IPS-20b (cell line): ENCODE measurements around the gene ANKRD34C.

Source experiments
- H3K27ac ChIP-seq: one replicate; pipeline ENCODE4 v1.5.1; 2013; ENCODE audit warnings: low read length
- H3K27me3 ChIP-seq: 2 replicates; pipeline ENCODE4 v1.6.1; 2013; ENCODE audit warnings: mild to moderate bottlenecking, low read length, inconsistent platforms; ENCODE audit not compliant: insufficient read depth
- H3K36me3 ChIP-seq: 2 replicates; pipeline ENCODE4 v1.6.1; 2013; ENCODE audit warnings: low read depth, mild to moderate bottlenecking, inconsistent platforms, low read length, moderate library complexity; ENCODE audit not compliant: insufficient read depth
- H3K4me1 ChIP-seq: 2 replicates; pipeline ENCODE4 v1.6.1; 2013; ENCODE audit warnings: mild to moderate bottlenecking, control low read depth, inconsistent platforms, low read length, moderate library complexity; ENCODE audit not compliant: insufficient read depth
- H3K4me3 ChIP-seq: 2 replicates; pipeline ENCODE4 v1.5.1; 2013; ENCODE audit warnings: mild to moderate bottlenecking, low read length, inconsistent platforms
- H3K9ac ChIP-seq: 2 replicates; pipeline ENCODE4 v1.6.1; 2013; ENCODE audit warnings: low read depth, mild to moderate bottlenecking, inconsistent platforms, low read length, moderate library complexity
- H3K9me3 ChIP-seq: 2 replicates; pipeline ENCODE4 v1.6.1; 2013; ENCODE audit warnings: mild to moderate bottlenecking, low read depth, low read length, inconsistent platforms; ENCODE audit not compliant: insufficient read depth

ANKRD34C gene

GRCh38 chr15:79282371-79283251 lies at the start of gene ANKRD34C:
TSS of gene ANKRD34C (plus strand) at chr15:79282722. CDS start at chr15:79293285, 10,563 bp downstream.
- H3K27me3 ChIP-seq = peaks cover 79% of the 10 kb centered on the region
- no peak within 1 kb of the TSS for H3K27ac ChIP-seq
- H3K4me1 ChIP-seq = no peaks in the 10 kb centered on the region
- H3K36me3 ChIP-seq = no peaks in the 10 kb centered on the region
- H3K9me3 ChIP-seq = no peaks in the 10 kb centered on the region
- H3K9ac ChIP-seq = no peak within 1 kb of the TSS
- H3K4me3 ChIP-seq = peak within 1 kb of the TSS; percentile 67

GRCh38 chr15:79233236-79233635 lies 49.3 kb upstream of the ANKRD34C start:
- no peaks in the 10 kb centered on the region for H3K36me3 ChIP-seq
- H3K9ac ChIP-seq = no peak overlapping the region
- peaks cover 6% of the 10 kb centered on the region; the same call in 1 of the 2 replicates for H3K4me1 ChIP-seq
- H3K27ac ChIP-seq = no peak overlapping the region
- no peaks in the 10 kb centered on the region for H3K9me3 ChIP-seq
- H3K27me3 ChIP-seq = no peaks in the 10 kb centered on the region; the same call in 1 of the 2 replicates
- no peak overlapping the region for H3K4me3 ChIP-seq

GRCh38 chr15:79240036-79240435 lies 42.5 kb upstream of the ANKRD34C start:
- H3K27ac ChIP-seq = no peak overlapping the region
- no peak overlapping the region for H3K9ac ChIP-seq
- no peaks in the 10 kb centered on the region; the same call in 1 of the 2 replicates for H3K27me3 ChIP-seq
- H3K4me1 ChIP-seq = peaks cover 16% of the 10 kb centered on the region; the same call in 1 of the 2 replicates
- H3K4me3 ChIP-seq = no peak overlapping the region
- no peaks in the 10 kb centered on the region for H3K36me3 ChIP-seq
- H3K9me3 ChIP-seq = no peaks in the 10 kb centered on the region

- Histone ChIP-seq H3K9me3 (no peaks in the 10 kb centered on the region), H3K36me3 (no peaks in the 10 kb centered on the region), H3K27me3 (no peaks in the 10 kb centered on the region), H3K4me3 (no peak overlapping the region), H3K27ac (no peak overlapping the region), H3K4me1 (peaks cover 7% of the 10 kb centered on the region; the same call in 1 of the 2 replicates), H3K9ac (no peak overlapping the region)
These were observed 38.8 kb upstream of the ANKRD34C start for GRCh38 chr15:79243723-79244122.

- Histone ChIP-seq H3K36me3 (no peaks in the 10 kb centered on the region), H3K27me3 (no peaks in the 10 kb centered on the region), H3K9ac (no peak overlapping the region), H3K9me3 (no peaks in the 10 kb centered on the region), H3K4me1 (no peaks in the 10 kb centered on the region), H3K27ac (no peak overlapping the region), H3K4me3 (no peak overlapping the region)
These were observed 37.6 kb upstream of the ANKRD34C start for GRCh38 chr15:79244876-79245275.

- H3K4me1 ChIP-seq = no peaks in the 10 kb centered on the region
- H3K27ac ChIP-seq = no peak overlapping the region
- no peak overlapping the region for H3K9ac ChIP-seq
- H3K9me3 ChIP-seq = no peaks in the 10 kb centered on the region
- H3K4me3 ChIP-seq = no peak overlapping the region
- no peaks in the 10 kb centered on the region for H3K27me3 ChIP-seq
- H3K36me3 ChIP-seq = no peaks in the 10 kb centered on the region
These were observed 34.3 kb upstream of the ANKRD34C start for GRCh38 chr15:79248183-79248582.

GRCh38 chr15:79257454-79257853 lies 25.1 kb upstream of the ANKRD34C start:
- Histone ChIP-seq H3K27ac (no peak overlapping the region), H3K9me3 (peaks cover 14% of the 10 kb centered on the region), H3K9ac (no peak overlapping the region), H3K4me3 (no peak overlapping the region), H3K27me3 (no peaks in the 10 kb centered on the region), H3K36me3 (no peaks in the 10 kb centered on the region), H3K4me1 (no peaks in the 10 kb centered on the region)

GRCh38 chr15:79261836-79262235 lies 20.7 kb upstream of the ANKRD34C start:
- Histone ChIP-seq H3K27ac (no peak overlapping the region), H3K36me3 (no peaks in the 10 kb centered on the region), H3K9ac (no peak overlapping the region), H3K9me3 (peaks cover 3% of the 10 kb centered on the region; the same call in 1 of the 2 replicates), H3K4me3 (no peak overlapping the region), H3K27me3 (no peaks in the 10 kb centered on the region), H3K4me1 (no peaks in the 10 kb centered on the region)

- H3K9me3 ChIP-seq = no peaks in the 10 kb centered on the region
- H3K36me3 ChIP-seq = no peaks in the 10 kb centered on the region
- no peaks in the 10 kb centered on the region for H3K27me3 ChIP-seq
- H3K4me3 ChIP-seq = no peak overlapping the region
- no peak overlapping the region for H3K27ac ChIP-seq
- H3K4me1 ChIP-seq = no peaks in the 10 kb centered on the region
- H3K9ac ChIP-seq = no peak overlapping the region
These were observed 17.4 kb upstream of the ANKRD34C start for GRCh38 chr15:79265167-79265566.

- Histone ChIP-seq H3K27me3 (no peaks in the 10 kb centered on the region), H3K4me1 (no peaks in the 10 kb centered on the region), H3K9ac (no peak overlapping the region), H3K9me3 (no peaks in the 10 kb centered on the region), H3K4me3 (no peak overlapping the region), H3K36me3 (no peaks in the 10 kb centered on the region), H3K27ac (no peak overlapping the region)
These were observed 16.4 kb upstream of the ANKRD34C start for GRCh38 chr15:79265987-79266579.

GRCh38 chr15:79283252-79284048 lies 928 bp downstream of the ANKRD34C start:
- H3K9me3 ChIP-seq = no peaks in the 10 kb centered on the region
- H3K4me1 ChIP-seq = no peaks in the 10 kb centered on the region
- peaks cover 88% of the 10 kb centered on the region for H3K27me3 ChIP-seq
- no peaks in the 10 kb centered on the region for H3K36me3 ChIP-seq
- H3K4me3 ChIP-seq = peak overlapping the region; percentile 67; the same call in 1 of the 2 replicates
- H3K27ac ChIP-seq = no peak overlapping the region
- H3K9ac ChIP-seq = no peak overlapping the region
